Activated naive CD4-positive, alpha-beta T cell treated with Interleukin-2 at 50 U/mL for 16 hours (primary cell): ENCODE data around the gene EIF4A3.
A peak's percentile ranks its signal among the peaks of the same experiment; 100 is the strongest.
"Not testable (repeated sequence)": the region's sequence is repeated elsewhere in the genome, so short reads cannot be mapped to it uniquely, and the experiment has no call there.

ENCODE experiments used
- DNase-seq: peaks from one replicate; pipeline ENCODE4 v3.0.0-alpha.2; 2020

The EIF4A3 gene

DNA sequence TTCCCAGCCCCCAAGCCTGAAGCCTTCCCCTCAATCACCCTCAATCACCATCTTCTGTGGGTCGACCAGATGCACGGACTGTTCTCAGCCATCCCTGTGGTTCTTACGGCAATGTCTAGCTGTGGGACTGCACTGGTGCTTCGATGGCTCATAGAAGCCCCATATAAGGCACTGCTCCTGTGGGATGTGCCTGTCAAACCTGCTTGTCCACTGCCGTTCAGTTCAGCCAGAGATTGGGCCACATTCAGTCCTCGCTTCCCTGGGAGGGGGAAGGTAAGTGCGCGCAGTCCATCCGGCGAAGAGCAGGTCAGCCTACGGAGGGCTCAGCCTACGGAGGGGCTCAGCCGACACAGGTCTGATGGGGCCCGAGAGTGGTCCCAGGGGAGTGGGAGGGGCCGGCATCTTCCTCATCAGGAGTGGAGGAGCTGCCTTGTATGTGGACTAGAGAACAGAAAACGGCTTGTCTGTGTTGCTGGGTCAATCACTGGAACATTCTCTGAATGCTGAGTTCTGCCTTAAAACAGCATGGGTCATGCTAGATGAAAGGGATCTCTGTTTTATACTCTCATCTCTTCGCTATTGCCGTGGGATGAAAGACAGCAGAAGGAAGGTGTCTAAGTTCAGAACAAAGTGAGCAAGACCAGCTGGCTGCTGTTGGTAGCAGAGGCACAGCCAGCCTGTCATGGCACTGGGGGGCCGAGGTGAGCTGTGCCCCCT, 23.0 kb upstream of the EIF4A3 start, which contains the start of gene CARD14:
TSS of gene CARD14 (plus strand) at position 247 of the 717 bp plus-strand sequence. CDS start 11,409 bp downstream, outside the sequence.
- DNase-seq, result no peak

DNA sequence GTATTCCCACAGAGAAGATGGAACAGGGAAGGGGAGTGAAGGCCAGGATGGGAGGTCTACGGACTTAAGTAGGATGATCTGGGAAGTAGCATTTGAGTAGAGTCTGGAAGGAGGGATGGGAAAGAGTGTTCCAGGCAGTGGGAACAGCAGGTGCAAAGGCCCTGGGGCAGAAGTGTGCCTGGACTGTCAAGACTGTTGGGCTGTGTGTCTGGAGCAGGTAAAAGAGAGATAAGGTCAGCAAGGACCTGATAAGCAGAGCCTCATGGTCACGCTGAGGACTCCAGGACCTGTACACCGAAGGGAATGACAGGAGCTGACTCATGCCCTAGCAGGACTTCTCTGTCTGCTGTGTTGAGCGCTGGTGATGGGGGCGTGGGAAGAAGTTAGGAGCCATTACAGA, 22.2 kb upstream of the EIF4A3 start:
- no peak for DNase-seq

DNA sequence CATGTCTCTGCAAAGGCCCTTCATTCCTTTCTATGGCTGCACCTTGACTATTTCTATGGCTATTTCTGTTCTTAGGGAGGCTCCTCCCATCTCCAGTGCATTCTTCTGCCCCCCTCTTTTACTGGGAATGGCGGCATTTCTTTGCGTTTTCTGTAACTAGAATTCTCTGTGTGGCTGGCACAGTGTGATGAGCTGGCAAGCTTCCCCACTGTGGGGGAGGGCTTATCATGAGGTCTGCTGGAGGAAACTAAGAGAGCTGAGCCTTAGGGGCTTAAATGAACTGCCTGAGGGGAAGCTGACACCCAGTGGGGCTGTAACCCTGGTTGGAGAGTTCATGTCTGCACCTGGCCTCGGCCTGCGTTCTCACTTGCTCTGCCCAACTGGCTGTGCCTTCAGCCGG, 21.4 kb upstream of the EIF4A3 start:
- DNase-seq, result no peak

DNA sequence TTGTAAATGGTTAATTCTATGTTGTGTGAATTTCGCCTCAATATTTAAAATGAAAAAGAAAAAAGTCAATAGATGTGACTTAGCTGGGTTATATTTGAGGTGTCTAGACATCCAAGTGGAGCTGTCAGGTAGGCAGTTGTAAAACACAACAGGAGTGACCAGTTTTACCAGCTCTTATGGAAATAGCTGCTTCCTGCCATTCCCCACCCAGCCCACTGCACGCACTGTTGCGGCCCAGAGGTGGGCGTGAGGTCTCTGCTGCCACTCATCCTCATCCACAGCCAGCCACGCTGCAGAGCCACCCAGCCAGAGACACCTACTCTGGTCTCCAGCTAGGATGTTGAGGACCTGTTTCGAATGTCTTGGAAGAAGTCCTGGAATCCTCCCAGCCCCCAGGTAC, 19.5 kb upstream of the EIF4A3 start:
- no peak for DNase-seq

DNA sequence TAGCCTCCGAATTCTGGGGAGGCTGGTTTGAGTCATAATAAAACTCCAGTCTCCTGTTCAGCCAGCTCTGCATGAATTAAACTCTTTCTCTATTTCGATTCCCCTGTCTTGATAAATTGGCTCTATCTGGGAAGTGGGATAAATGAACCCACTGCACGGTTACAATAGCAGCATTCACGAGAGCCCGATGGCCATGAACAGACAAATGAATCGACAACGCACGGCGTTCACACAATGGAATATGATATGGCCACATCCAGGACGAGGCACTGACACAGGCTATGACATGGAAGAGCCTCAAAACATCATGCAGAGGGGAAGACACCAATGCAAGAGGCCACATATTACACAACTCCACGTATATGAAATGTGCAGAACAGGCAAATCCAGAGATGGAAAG, 17.3 kb upstream of the EIF4A3 start:
- no peak for DNase-seq

DNA sequence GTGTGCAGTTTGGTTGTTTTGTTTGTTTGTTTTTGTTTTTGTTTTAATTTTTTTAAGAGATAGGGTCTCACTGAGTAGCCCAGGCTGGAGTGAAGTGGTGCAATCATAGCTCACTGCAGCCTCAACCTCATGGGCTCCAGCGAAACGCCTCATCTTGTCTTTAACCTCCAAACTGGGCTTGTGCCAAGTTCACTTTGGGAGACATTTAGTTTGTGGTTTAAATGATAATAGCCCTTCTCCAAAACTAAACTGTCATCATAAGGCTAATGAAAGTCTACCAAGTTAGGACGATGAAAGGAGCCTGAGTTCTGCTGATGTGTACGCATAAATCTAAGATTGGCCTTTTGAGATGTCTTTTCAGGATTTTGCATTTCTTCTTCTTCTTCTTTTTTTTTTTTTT, 16.4 kb upstream of the EIF4A3 start:
- DNase-seq, result no peak

DNA sequence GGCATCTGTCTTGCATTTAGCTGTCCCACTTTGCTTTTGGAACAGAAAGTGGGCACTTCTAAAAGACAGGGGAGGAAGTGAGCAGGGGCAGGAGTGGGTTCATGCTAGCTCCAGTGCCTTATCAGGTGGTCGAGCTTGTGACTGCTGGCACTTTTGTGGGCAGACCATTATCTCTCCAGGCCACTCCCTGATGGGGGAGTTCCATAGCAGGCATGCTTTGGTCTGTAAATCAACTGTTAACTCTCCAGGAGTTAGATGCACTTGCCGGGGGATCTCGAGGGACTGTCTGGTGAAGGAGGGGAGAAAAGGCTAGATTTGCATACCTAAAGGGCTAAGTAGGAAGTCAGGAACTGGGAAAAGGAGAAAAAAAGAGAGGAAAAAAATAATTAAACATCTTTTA, 13.6 kb upstream of the EIF4A3 start:
- DNase-seq, result no peak

DNA sequence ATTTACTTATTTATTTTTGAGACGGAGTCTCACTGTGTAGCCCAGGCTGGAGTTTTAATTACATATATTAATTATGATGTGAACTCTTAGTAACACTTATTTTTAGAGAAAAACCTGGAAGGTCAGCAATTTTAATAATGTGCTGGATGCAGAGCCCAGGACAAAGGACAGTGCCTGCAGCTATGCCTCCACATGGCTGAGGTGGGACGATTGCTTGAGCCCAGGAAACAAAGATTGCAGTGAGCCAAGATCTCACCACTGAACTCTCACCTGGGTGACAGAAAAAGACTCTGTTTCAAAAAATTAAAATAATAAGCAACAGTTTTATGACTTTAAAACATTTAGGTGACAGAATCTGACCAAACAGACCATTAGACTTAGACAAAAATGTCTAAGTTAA, 11.9 kb upstream of the EIF4A3 start:
- no peak for DNase-seq

DNA sequence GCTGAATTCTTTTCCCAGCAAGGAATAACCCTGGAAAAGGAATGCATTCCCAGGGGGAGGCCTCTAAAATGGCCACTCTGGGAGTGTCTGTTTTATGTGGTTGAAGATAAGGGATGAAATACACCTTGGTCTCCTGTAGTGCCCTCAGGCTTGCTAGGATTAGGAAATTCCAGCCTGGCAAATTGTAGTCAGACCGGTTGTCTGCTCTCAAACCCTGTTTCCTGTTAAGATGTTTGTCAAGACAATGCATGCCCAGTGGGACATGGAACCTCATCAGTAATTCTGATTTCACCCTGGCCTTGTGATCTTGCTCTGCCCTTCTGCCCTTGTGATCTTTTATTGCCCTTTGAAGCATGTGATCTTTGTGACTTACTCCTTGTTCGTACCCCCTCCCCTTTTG, 8.7 kb upstream of the EIF4A3 start:
- DNase-seq, result not testable (repeated sequence)

DNA sequence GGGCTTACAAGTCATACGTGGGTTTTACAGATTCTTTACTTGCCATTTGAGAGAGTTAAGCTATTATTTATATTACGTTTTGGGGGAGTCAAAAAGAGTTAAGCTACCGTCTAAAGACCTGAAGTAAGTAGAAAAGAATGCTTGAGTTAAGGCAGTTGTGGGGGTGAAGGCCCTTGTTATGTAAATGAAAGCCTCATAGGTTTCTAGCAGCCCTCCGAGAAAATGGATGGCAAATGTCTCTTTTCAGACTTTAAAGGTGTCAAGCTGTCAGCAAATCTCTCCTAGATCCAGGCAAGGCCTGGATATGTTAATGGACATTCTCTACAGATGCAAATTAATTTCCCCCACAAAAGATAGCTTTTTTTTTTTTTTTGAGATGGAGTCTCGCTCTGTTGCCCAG, 7.2 kb upstream of the EIF4A3 start:
- DNase-seq, result no peak

DNA sequence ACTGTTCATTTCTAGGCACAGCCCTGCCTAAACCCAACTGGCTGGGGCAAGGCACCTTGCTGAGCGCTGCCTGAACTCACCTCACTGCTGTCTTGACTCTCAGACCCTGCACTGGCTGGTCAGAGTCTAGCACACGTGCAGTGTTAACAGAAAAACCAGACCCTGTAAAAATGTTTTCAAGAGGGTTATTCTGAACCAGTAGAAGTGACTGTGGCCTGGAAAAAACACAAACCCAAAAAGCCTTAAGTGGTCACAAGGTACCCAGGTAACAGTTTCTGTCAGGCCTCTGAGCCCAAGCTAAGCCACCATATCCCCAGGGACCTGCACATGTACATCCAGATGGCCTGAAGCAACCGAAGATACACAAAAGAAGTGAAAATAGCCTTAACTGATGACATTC, 6.1 kb upstream of the EIF4A3 start:
- DNase-seq, result no peak

DNA sequence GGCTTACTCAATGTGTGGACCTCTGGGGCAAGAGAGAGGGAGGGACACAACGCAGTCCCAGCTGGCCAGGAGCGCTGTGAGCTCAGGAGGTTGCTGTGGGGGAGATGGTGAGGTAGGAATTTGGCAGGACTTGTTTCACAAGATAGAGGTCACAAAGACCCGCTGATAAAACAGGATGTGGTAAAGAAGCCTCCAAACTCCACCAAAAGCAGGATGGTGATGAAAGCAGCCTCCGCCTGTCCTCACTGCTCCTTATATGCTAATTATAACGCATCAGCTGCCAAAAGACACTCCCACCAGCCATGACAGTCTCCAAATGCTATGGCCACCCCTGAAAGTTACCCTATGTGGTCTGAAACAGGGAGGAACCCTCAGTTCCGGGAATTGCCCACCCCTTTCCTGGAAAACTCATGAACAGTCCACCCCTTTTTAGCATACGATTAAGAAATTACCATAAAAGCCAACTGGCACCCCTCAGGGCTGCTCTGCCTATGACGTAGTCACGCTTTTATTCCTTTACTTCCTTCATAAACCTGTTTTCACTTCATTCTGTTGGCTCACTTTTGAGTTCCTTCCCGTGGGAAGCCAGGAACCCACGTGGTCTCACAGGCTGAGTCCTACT, 5.3 kb upstream of the EIF4A3 start:
- no peak for DNase-seq

DNA sequence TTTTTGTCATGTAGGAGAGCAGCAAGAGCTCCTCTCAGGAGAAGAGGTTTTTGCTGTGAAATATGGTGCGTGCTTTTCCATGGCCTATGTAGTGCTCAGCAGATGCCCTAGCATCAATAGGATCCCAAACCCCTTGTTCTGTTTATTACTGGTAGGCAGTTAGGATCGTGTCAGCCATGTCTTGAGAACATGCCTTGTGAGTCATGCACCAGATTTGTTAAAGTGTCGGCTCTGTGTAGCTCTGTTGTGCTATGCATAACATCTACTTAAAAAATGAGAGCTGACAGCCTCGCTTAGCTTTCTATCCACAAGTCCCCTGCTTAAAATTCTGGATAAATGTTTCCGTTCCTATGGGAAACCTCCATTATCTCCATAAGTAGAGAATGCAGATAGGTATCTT, 4.4 kb upstream of the EIF4A3 start:
- DNase-seq, result no peak

DNA sequence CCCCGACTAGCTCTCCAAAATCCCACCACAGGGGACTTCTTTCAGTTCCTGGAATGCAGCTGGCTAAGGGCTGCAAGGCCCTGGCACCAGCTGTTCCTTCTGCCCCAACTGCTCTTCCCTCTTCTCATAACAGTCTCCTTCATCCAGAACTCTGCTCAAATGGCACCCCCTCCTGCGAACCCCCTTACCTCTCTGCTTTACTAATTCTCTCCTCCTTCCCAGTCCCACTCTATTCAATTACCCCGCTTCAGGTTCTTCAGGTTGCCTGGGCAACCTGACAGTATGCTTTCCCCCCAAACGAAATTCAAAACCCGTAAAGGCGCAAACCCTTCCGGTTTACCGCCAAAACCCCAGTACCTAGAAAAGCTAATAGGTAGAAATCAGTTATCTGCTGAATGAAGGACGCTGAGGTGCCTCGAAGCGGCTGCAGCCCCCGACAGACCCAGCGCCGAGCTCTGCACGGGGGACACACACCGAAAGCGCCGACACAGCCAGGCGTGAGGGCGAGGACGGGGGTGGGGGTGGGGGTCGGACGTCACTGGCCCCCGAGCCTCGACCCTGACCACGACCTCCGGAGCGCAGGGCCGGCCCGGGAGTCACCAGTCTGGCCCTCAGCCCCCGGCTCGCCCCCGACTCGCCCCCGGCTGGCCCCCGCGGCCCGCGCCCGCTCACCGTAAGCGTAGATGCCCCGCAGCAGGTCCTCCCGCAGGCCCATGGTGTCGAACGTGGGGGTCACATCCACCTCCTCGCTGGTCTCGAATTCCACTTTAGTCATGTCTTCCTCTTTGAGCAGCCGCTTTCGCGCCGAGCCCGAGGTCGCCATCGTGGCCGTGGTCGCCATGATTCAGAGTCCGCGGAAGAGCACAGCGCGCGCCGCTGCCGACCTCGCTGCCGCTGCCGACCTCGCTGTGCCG, 550 bp downstream of the EIF4A3 start:
- peak; percentile 17 for DNase-seq

DNA sequence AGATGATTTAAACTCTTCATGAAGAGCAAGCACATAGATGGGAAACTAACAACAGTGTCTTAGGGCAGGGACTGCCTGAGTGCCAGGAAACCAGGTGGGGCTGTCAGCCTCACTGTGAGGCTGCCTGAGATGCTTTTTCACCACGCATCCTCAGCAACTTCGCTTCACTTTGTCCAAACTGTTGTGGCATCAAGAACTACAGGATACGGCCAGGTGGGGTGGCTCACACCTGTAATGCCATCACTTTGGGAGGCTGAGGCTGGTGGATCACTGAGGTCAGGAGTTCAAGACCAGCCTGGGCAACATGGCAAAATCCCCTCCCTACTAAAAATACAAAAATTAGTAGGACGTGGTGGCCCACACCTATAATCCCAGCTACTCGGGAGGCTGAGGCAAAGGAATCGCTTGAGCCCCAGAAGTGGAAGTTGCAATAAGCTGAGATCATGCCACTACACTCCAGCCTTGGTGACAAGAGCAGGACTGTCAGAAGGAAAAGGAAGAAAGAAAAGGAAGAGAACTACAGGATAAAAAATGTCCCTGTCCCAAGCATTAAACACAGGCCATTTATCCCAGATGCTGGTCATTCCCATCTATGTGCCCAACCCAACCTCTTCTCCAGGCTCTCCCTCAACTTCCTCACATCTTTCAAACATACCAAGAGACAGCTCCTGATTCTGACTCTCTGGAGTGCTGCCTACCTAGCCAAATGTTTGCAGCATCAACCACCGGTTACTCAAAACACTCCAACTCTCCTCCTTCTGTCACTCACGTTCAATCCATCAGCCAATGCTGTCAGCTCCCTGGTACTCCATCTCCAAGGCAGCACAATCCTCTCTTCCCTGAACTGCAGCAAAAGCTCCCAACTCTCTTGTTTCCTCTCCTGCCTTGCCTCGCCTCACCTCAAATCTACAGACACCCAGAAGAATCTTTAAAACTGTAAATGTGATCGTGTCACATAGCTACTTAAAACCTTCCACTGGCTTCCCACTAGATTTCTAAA, 1.6 kb downstream of the EIF4A3 start:
- DNase-seq, result peak; percentile 5

DNA sequence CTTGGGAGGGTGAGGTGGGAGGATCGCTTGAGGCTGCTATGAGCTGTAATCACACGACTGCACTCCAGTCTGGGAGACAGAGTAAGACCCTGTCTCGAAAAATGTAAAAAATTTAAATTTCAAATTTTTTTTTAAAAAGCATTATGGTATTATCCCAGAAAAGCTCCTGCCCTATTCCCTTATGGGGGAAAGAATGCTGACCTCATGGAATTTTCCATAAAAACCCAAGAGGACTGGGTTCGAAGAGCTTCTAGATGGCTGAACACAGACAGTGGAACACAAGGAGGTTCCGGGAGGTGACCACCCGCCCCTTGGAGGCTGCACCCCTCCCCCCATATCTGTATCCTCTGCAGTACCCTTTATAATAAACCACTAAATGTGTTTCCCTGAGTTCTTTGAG, 4.0 kb downstream of the EIF4A3 start:
- no peak for DNase-seq

DNA sequence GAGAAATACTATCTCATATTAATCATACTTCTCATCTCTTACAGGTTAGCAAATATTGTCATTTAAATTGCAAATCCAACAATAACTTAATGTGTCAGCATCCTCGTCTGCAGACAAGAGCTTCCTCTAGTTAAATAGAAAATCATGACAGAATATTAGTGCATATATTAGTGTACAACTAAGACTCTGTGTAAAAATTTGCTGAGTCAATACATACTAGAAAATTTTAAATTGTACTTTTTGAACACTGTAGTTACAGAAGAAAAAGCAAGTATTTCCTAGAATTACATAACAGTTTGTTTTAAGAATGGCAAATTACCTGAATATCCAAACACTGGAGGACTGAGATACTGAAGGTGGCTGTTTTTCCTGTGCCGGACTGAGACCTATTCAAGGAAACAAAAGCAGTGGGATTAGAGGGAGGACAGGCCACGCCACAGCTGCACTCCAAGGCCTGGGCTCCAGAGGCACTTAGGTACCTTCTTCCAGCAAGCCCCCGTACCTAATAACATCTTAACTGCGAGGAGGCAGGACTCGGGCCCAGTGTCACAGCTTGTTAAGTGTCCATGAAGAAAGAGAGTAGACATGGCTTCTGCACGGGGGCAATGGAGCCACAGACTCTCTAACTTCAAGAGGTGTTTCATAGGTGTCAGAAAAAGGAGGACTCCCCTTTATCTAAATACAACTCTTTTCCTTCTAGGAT, 5.3 kb downstream of the EIF4A3 start:
- DNase-seq, result no peak

DNA sequence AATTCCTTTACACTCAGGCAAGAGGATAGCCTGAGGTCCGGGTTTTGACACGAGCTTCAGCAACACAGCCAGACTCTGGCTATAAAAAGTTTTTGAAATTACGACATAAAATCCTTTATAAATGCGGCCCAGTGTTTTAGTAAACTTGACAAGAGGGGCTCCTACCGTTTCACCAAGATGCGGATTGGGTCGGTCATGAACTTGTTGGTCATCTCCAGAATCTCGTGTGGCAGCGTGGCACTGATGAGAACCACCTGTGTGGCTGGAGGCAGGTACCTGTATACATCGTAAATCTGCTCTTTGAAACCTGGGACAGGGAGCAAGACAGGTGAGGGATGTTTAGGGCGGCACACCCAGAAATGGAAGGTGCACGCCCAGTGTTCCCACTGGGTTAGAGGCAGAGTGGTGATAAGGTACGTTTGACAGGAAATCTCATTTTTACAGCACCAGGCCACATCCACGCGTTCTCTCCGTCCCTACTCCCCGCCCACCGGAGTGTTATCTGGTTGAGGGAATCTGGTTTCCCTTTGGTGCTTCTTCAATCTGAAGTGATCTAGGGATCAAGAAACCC, 8.0 kb downstream of the EIF4A3 start:
- no peak for DNase-seq

DNA sequence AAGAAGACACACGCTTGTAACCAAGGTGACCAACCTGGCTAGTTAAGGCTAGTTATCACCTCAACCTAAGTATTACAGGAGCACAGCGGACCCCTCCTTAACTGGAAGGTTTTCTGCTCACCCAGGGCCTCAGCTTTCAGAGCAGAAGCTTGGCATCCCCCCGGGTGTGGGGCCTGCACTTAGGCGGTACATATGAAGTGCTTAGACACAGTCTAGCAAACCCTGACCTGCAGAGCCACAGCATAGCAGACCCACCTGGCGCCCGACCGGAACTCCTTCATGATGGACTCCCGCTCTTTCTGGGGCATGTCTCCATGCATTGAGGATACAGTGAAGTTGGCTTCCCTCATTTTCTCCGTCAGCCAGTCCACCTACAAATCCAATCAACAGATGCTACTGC, 9.8 kb downstream of the EIF4A3 start:
- no peak for DNase-seq

DNA sequence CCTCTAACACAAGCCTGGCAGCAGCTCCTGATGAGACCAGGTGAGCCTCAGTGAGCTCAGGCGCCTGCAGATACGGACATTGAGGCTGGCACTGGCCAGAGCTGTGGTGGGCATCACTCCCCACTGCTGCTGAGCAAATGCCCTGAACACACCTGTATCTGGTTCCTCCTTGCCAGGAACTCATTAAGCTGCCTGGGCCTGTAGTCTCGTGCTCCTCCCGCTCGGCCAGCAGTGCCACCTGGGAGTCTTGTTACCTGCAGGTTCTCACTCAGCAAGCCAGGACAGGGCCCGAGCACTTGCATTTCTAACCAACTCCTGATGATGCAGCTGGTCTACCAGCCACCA, 13.3 kb downstream of the EIF4A3 start:
- DNase-seq, result no peak

DNA sequence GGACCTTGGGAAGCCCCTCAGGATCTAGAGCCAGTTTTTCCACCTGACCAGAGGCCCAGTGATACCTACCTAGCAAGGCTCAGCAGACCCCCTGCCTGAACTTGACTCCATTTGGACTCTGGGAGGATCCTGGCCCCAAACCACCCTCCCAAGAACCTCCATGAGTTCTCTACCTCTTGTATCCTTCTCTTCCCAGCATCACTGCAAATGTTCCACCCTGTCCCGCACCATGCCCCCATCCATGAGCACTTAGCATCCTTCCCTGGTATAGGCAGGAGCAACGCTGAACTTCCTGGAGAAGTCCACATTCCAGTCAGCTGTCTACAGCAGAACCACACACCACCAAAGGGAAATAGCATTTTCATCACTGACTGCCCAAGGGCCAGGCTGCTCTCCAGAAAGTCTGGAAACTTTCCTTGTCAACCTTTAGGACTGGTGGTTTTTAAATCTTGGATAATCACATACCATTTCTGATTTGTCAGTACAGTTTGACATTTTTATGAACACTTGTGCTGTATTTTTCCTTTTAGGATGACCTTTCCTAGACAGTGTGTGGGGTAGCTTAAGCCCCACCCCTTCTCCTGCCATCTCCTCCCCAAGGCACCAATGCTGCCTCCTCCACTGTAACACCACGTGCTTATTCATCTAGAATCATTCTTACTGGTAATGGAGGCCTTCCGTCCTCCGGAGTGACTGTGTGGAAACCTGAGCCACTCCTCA, 13.9 kb downstream of the EIF4A3 start:
- no peak for DNase-seq
